ENCODE measurements around the gene TIMM44. TPM values are rescaled to one million over a fixed set of nuclear protein-coding genes. Genes with fewer than 3 reads are reported as not detected.

The TIMM44 gene
- total RNA-seq, 1 experiment from 2014 or later, result 114 TPM

- Mint-ChIP-seq H3K27me3 (ENCODE audit: low read depth) (no peaks in the 10 kb centered on the region), H3K4me1 (peaks cover 5 to 9% of the 10 kb centered on the region in 2 experiments; a peak in 3 of 4 replicates), H3K27ac (no peak overlapping the region), H3K4me3 (no peak overlapping the region), H3K36me3 (ENCODE audit: insufficient read depth in 1 of 3, low read depth in 3 of 3) (peaks cover 26 to 75% (median 61%) of the 10 kb centered on the region in 3 experiments), H3K9me3 (no peaks in the 10 kb centered on the region)
- H3K4me1 ChIP-seq (ENCODE audit: insufficient read depth, low read length), result no peaks in the 10 kb centered on the region
- H3K27me3 ChIP-seq (ENCODE audit: insufficient read depth, low read length), result no peaks in the 10 kb centered on the region
- no peak overlapping the region for H3K18ac ChIP-seq (ENCODE audit: insufficient read length, low read depth, low read length)
- no peak overlapping the region for H2BK120ac ChIP-seq (ENCODE audit: low read depth, low read length, poor library complexity, severe bottlenecking)
- H4K5ac ChIP-seq (ENCODE audit: insufficient read length, low read depth, low read length), result no peak overlapping the region
- no peaks in the 10 kb centered on the region for H4K20me1 ChIP-seq (ENCODE audit: control insufficient read depth, insufficient read depth, insufficient read length)
- H2BK12ac ChIP-seq (ENCODE audit: insufficient read length, low read depth, low read length), result no peak overlapping the region
- H3K9me3 ChIP-seq (ENCODE audit: control insufficient read depth, low read depth, low read length), result no peaks in the 10 kb centered on the region
- no peak for DNase-seq
- no peak overlapping the region for H3K27ac ChIP-seq (ENCODE audit: insufficient read length, low read depth, low read length)
- no peak overlapping the region for H2BK5ac ChIP-seq (ENCODE audit: insufficient read length, low read length)
- no peak overlapping the region for H4K8ac ChIP-seq (replicated peaks; ENCODE audit: insufficient read length, low read depth, low read length)
- no peak overlapping the region for H2AFZ ChIP-seq (ENCODE audit: low read length)
- no peak overlapping the region for H3K4ac ChIP-seq (ENCODE audit: low read depth, low read length)
- no peaks in the 10 kb centered on the region for H3K23me2 ChIP-seq (ENCODE audit: insufficient read length, low read depth, low read length, poor library complexity, severe bottlenecking)
- H3K9ac ChIP-seq (ENCODE audit: extremely low read depth, insufficient read length, low read length), result no peak overlapping the region
- H3K4me2 ChIP-seq (ENCODE audit: insufficient read depth, insufficient read length, low read length), result no peak overlapping the region
- H2BK15ac ChIP-seq (ENCODE audit: low read depth, low read length), result no peak overlapping the region
- H3K79me2 ChIP-seq (ENCODE audit: insufficient read depth, low read length), result no peaks in the 10 kb centered on the region
- no peak overlapping the region for H2BK20ac ChIP-seq (ENCODE audit: low read depth, low read length, poor library complexity, severe bottlenecking)
- no peak for TF ChIP-seq CTCF (conservative IDR thresholded peaks at IDR 0.05)
- no peak overlapping the region for H3K56ac ChIP-seq (ENCODE audit: insufficient read length, low read depth, low read length)
- H2AK5ac ChIP-seq (ENCODE audit: insufficient read length, low read length), result no peak overlapping the region
- H3T11ph ChIP-seq (ENCODE audit: low read length), result no peak overlapping the region
- no CpG with 5 or more reads among the region's 7 CpGs for WGBS (ENCODE audit: extremely low coverage, insufficient read length, low lambda C conversion rate)
- H3K79me1 ChIP-seq (ENCODE audit: insufficient read depth, low read depth, low read length, poor library complexity, severe bottlenecking), result no peaks in the 10 kb centered on the region
- H3K14ac ChIP-seq (ENCODE audit: insufficient read depth, low read length), result no peak overlapping the region
- no peak overlapping the region for H3K23ac ChIP-seq (ENCODE audit: insufficient read length, low read depth, low read length)
- H4K91ac ChIP-seq (ENCODE audit: insufficient read length, low read depth, low read length), result no peak overlapping the region
These were observed 31.6 kb upstream of the TIMM44 start for GRCh38 chr19:7975037-7975436.
